Endothelial cell of umbilical vein (primary cell): ENCODE measurements around the gene NR5A2.

ENCODE experiments used
- EZH2 ChIP-seq: IDR thresholded peaks from 2 replicates; pipeline ENCODE4 v1.6.1; 2012; ENCODE audit warnings: borderline replicate concordance, low read depth, mild to moderate bottlenecking, moderate library complexity, low read length, inconsistent platforms; ENCODE audit not compliant: severe bottlenecking
- JUN ChIP-seq: IDR thresholded peaks from 2 replicates; pipeline ENCODE4 v1.6.1; 2011; ENCODE audit warnings: borderline replicate concordance, low read depth; ENCODE audit not compliant: insufficient read length, insufficient read depth
- POLR2A ChIP-seq: IDR thresholded peaks from 2 replicates; pipeline ENCODE4 v1.6.1; 2012; ENCODE audit warnings: low read depth, mild to moderate bottlenecking, control low read depth, low read length
- TF ChIP-seq, protein P1 (sequence below), 2 donors: IDR thresholded peaks; 1 replicate in 1 of 2; 2 replicates in 1 of 2; pipeline ENCODE4 v1.5.1; 2011; ENCODE audit warnings: low read length in 2 of 2, mild to moderate bottlenecking in 2 of 2, moderate library complexity in 2 of 2, control low read depth in 1 of 2, inconsistent platforms in 1 of 2, low read depth in 1 of 2; ENCODE audit not compliant: insufficient read depth in 1 of 2; ENCODE audit errors: extremely low read depth in 1 of 2

DNA sequence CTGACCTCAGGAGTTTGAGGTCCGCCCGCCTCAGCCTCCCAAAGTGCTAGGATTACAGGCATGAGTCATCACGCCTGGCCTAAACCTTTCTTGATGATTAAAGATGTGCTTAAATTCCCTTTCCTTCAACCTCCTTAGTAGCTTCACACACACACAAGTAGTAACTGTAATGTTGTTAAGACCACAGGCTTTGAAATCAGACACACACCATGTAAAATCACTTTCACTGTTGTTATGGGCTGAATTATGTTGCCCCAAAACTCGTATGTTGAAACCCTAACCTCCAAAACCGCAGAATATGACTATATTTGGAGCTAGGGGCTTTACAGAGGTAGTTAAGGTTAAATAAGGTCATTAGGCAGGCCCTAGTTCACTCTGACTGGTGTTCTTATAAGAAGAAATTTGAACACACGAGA is 180.2 kb downstream of the NR5A2 start:
- peak; percentile 3 for TF ChIP-seq JUN
- TF ChIP-seq, protein P1, sequence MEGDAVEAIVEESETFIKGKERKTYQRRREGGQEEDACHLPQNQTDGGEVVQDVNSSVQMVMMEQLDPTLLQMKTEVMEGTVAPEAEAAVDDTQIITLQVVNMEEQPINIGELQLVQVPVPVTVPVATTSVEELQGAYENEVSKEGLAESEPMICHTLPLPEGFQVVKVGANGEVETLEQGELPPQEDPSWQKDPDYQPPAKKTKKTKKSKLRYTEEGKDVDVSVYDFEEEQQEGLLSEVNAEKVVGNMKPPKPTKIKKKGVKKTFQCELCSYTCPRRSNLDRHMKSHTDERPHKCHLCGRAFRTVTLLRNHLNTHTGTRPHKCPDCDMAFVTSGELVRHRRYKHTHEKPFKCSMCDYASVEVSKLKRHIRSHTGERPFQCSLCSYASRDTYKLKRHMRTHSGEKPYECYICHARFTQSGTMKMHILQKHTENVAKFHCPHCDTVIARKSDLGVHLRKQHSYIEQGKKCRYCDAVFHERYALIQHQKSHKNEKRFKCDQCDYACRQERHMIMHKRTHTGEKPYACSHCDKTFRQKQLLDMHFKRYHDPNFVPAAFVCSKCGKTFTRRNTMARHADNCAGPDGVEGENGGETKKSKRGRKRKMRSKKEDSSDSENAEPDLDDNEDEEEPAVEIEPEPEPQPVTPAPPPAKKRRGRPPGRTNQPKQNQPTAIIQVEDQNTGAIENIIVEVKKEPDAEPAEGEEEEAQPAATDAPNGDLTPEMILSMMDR (IDR thresholded peaks at IDR 0.05; ENCODE audit: extremely low read depth in 1 of 2, insufficient read depth in 1 of 2, low read depth in 1 of 2, low read length in 2 of 2) = no peak
- TF ChIP-seq EZH2 = no peak
- TF ChIP-seq POLR2A = no peak
